Activated naive CD8-positive, alpha-beta T cell treated with anti-CD3 and anti-CD28 coated beads for 36 hours (primary cell): ENCODE measurements around the gene PMEPA1. TPM values are rescaled to one million over a fixed set of nuclear protein-coding genes. Genes with fewer than 3 reads are reported as not detected.

Experiments
- DNase-seq: peaks from one replicate; pipeline ENCODE4 v3.0.0; 2021
- H3K27ac Mint-ChIP-seq: one replicate; pipeline ENCODE4 v1.8.0; 2022; ENCODE audit warnings: mild to moderate bottlenecking, moderate library complexity, mixed read lengths
- H3K27me3 Mint-ChIP-seq: one replicate; pipeline ENCODE4 v1.8.0; 2022; ENCODE audit warnings: mild to moderate bottlenecking, mixed read lengths
- H3K36me3 Mint-ChIP-seq: one replicate; pipeline ENCODE4 v1.8.0; 2021; ENCODE audit warnings: mild to moderate bottlenecking, mixed read lengths
- H3K4me1 Mint-ChIP-seq: one replicate; pipeline ENCODE4 v1.8.0; 2021; ENCODE audit warnings: mixed read lengths
- H3K4me3 Mint-ChIP-seq: one replicate; pipeline ENCODE4 v1.8.0; 2022; ENCODE audit warnings: mild to moderate bottlenecking, moderate library complexity, mixed read lengths
- H3K9me3 Mint-ChIP-seq: one replicate; pipeline ENCODE4 v1.8.0; 2022; ENCODE audit warnings: mixed read lengths
- total RNA-seq, 2 experiments: library from RNA; stranded (reverse); gene quantifications; one replicate each; pipeline ENCODE4 v1.2.3, GENCODE V29; 2021

Gene PMEPA1
- total RNA-seq, 2 experiments from 2014 or later: 1.0 to 1.7 TPM

DNA sequence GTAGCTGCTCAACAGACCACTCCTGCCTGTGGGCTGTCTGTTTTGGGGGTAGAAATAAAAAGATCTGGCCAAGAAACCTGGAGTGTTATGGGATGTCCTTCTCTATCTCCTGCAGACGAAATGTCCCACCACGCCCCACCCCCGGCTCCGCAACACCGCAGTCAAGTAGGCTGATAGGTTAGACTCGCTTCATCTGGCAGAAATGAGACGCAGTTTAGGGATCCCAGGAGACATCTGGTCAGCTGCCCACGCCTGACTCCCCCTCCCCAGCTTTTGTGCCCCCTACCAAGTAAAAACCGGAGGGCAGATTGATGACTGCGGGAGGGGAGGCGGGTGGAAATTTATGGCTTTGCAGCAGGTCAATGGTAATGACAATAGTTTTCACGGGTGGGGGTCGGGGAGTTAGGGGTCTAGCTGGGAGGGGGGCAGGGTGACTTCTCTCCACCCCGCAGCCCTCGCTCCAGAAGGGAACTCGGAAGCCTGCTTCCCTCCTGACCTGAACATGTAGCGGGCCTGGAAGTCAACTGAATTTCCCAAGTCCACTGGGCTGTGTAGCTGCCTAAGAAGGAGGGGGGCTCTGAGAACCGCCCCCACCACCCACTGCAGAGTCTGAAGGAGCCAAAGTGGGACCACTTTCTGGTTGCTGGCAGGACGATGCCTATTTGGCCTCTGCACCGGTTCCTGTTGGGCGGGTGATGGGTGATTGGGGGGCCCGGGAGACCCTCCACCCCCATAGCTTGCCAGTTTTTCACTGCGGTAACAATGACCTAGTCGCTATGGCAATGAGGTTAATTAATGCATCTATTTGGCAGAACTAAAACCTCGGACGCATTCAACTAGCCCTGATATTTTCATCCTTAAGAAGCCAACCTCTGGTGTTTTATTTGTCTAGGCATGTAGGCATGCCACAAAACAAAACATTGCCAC, 25.7 kb downstream of the PMEPA1 start:
- Mint-ChIP-seq H3K36me3 (no peaks in the 10 kb centered on the region), H3K9me3 (no peaks in the 10 kb centered on the region), H3K27ac (no peak overlapping the region), H3K4me3 (no peak overlapping the region), H3K4me1 (peaks cover 21% of the 10 kb centered on the region), H3K27me3 (no peaks in the 10 kb centered on the region)
- no peak for DNase-seq

DNA sequence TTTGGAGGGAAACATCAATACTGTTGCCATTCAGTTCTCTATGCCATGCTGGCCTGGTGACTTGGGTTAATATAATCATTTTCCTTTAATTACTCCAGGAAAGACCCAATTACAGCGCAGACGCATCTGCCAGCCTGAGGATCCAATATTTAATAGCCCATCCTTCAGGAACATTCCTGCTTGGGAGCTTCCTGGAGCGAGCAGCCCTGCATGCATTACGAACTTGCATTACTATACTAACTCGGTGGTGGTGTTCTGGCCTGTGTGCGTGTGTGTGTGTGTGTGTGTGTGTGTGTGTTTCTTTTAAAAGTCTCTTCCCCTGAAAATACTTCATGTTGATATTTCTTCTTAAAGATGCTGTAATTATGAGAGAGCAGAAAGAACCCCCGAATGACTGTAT, 26.5 kb downstream of the PMEPA1 start:
- Mint-ChIP-seq H3K36me3 (no peaks in the 10 kb centered on the region), H3K9me3 (no peaks in the 10 kb centered on the region), H3K4me1 (peaks cover 21% of the 10 kb centered on the region), H3K27ac (no peak overlapping the region), H3K27me3 (no peaks in the 10 kb centered on the region), H3K4me3 (no peak overlapping the region)
- no peak for DNase-seq

DNA sequence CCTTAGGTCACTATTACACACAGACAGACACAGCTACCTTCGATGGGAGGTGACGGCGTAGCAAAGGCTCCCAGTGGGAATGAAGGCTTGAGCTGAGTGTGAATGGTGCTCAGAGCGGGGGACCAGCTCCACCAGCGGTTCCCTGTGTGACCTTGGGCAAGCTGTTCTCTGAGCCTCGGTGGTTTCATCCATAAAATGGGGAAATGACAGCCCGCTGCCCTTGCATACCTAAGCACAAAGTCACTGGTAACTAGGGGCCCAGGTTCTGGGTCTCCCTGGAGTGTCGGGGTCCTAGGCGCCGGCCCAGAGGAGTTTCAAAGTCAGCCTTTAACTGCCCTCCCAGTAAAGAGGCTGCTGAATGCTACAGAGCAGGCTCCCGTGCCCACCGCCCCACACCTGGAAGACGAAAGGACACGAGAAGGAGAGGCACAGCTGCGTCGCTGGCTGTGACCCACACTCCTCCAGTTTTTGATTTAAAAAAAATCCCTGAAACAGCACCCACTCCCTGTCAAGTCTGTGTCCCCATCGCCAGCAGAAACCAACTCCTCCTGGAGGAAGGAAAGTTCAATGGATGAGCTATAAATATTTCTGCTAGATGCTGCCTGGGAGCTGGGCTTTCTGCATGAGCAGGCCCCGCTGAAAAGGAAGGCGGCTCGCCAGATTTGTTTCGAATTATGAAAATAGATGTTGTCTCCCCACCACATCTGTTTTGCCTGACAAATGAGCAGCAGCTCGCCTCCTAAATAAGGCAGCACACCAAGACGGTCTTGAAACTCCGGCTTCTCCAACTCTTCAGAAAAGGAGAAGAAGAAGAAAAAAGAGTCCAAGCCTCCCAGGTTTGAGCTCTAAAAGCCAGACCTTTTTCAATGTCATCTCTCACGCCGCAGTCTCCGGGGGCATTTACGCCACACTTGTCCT, 27.4 kb downstream of the PMEPA1 start:
- Mint-ChIP-seq H3K4me3 (no peak overlapping the region), H3K27me3 (no peaks in the 10 kb centered on the region), H3K4me1 (peaks cover 21% of the 10 kb centered on the region), H3K36me3 (no peaks in the 10 kb centered on the region), H3K27ac (no peak overlapping the region), H3K9me3 (no peaks in the 10 kb centered on the region)
- DNase-seq: no peak

DNA sequence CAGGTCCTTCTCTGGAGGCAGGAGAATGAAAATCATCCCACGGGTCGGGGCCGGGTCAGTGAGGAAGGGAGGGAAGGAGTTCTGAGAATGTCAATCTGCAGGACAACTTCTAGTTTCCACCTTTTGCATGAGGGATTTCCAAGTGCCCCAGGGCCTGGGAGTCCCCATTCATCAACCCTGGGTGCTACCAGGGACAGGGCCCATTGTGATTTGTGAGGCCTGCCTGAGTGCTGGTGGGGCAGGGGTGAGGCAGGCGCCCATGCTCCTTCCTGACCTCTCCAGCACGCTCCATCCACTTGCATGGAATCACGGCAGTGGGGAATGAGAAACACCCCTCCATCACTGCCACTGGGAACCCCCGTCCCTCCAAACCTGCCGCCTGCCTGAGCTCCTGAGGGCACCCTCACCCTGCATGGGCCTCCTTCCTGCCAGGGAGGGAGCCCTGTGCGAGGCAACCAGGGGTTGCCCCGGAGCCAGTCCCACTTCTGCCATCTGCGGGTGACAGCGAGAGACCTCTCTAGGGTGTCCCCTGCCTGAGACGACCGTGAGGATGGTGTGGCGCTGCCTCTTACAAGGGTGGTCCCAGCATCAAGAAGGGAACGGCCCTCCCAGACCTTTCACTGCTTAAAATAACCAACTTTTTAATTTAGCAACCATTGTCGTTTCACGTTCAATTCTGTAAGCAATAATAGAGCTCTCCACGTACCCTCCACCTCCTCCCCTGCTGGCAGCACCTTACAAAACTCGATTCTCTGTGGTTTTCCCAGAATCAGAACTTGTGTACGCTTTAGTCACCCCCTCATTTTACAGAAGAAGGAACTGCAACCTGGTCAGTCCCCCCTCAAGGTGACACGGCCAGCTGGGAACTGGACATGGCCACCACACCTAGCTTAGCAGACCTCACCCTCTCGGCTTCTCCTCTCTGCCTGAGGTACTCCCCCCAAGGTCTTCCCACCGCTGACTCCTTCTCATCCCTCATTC, 28.6 kb downstream of the PMEPA1 start:
- Mint-ChIP-seq H3K9me3 (no peaks in the 10 kb centered on the region), H3K27me3 (no peaks in the 10 kb centered on the region), H3K4me3 (no peak overlapping the region), H3K27ac (peak overlapping the region; percentile 66), H3K4me1 (peaks cover 23% of the 10 kb centered on the region), H3K36me3 (no peaks in the 10 kb centered on the region)
- DNase-seq: peak; percentile 32

DNA sequence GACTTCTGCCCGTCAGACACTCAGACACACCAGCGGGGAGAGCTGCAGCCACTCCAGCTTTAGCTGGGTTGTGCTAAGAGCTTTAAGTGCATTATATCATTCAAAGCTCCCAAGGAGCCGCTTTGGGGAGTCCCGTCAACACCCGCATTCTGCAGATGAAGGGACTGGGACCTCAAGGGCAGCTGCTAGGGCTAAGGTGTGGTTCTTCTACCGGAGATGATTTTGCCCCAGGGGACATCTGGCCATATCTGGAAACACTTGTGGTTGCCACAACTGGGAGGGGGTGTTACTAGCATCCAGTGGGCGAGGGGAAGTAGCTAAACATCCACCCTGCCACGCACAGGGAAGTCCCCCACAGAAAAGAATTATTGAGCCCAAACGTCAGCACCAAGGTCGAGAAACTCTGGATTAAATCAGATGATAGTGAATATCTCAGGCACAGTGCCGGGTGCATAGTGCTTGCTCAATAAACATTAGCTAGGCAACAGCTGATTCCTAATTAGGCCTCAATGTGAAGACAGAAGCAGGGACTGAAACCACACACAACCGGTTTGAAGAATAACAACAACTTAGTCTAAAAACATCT, 29.6 kb downstream of the PMEPA1 start:
- peaks cover 2% of the 10 kb centered on the region for H3K36me3 Mint-ChIP-seq
- peak overlapping the region; percentile 66 for H3K27ac Mint-ChIP-seq
- no peak for DNase-seq

DNA sequence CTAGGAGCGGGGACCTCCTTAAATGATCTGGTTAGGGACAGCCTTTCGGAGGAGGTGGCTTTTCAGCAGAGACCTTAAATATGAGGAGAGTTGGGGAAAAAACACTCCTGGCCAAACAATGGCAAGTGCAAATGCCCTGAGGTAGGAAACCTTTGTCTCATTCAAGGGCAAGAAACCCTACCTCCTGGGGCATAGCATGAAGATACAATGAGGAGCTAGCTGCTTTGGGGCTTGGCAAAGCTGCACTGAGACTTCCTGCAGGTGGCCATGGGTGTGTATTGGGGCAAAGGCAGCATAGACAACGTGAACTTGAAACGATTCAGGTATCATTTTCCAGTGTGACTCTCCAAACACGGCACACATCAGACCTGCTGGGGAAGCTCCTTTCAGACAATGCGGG, 30.7 kb downstream of the PMEPA1 start:
- no peak for DNase-seq
- peaks cover 24% of the 10 kb centered on the region for H3K4me1 Mint-ChIP-seq
- no peak overlapping the region for H3K4me3 Mint-ChIP-seq
- H3K27me3 Mint-ChIP-seq: no peaks in the 10 kb centered on the region
- no peaks in the 10 kb centered on the region for H3K9me3 Mint-ChIP-seq
- peaks cover 2% of the 10 kb centered on the region for H3K36me3 Mint-ChIP-seq
- H3K27ac Mint-ChIP-seq: no peak overlapping the region

More for the DNA sequence above, 29.6 kb downstream of the PMEPA1 start:
- Mint-ChIP-seq H3K27me3 (no peaks in the 10 kb centered on the region), H3K4me1 (peaks cover 24% of the 10 kb centered on the region), H3K4me3 (no peak overlapping the region), H3K9me3 (no peaks in the 10 kb centered on the region)

DNA sequence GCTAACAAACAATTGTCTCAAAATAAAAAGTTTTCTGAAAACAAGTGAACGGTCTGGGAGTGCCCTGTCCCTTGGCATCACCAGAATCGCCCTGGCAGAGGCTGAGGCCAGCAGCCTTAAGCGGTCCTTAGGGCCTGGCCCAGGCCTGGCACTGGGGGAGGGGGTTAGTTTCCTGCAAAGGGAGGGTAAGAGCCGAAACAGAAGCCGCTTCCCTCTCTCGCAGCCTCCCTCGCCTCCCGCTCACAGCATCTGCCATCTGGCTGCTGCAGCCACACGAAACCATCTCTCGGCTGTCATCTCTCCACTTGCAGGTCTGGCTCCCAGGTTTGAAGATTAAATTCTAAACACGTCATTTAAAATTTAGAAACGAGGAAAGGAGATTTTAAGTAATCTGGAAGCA, 31.5 kb downstream of the PMEPA1 start:
- Mint-ChIP-seq H3K27ac (no peak overlapping the region), H3K36me3 (peaks cover 2% of the 10 kb centered on the region), H3K4me3 (no peak overlapping the region)

DNA sequence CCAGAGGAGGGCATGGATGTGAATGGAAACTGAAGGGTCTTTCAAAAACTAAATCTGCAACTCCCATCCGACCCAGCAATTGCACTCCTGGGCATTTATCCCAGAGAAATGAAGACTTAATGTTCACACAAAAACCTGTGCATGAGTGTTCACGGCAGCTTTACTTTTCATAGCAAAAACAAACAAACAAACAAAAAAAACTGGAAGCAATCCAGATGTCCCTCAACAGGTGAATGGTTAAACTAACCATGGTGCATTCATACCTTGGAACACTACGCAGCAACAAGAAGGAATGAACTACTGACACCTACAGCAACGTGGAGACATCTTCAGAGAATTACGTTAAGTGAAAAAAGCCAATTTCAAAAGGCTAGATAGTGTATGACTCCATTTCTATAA, 32.2 kb downstream of the PMEPA1 start:
- Mint-ChIP-seq H3K4me3 (no peak overlapping the region), H3K27me3 (no peaks in the 10 kb centered on the region), H3K9me3 (no peaks in the 10 kb centered on the region), H3K27ac (no peak overlapping the region), H3K36me3 (peaks cover 2% of the 10 kb centered on the region), H3K4me1 (peaks cover 24% of the 10 kb centered on the region)
- no peak for DNase-seq

More for the DNA sequence above, 31.5 kb downstream of the PMEPA1 start:
- Mint-ChIP-seq H3K9me3 (no peaks in the 10 kb centered on the region), H3K27me3 (no peaks in the 10 kb centered on the region), H3K4me1 (peaks cover 24% of the 10 kb centered on the region)
- DNase-seq: no peak

DNA sequence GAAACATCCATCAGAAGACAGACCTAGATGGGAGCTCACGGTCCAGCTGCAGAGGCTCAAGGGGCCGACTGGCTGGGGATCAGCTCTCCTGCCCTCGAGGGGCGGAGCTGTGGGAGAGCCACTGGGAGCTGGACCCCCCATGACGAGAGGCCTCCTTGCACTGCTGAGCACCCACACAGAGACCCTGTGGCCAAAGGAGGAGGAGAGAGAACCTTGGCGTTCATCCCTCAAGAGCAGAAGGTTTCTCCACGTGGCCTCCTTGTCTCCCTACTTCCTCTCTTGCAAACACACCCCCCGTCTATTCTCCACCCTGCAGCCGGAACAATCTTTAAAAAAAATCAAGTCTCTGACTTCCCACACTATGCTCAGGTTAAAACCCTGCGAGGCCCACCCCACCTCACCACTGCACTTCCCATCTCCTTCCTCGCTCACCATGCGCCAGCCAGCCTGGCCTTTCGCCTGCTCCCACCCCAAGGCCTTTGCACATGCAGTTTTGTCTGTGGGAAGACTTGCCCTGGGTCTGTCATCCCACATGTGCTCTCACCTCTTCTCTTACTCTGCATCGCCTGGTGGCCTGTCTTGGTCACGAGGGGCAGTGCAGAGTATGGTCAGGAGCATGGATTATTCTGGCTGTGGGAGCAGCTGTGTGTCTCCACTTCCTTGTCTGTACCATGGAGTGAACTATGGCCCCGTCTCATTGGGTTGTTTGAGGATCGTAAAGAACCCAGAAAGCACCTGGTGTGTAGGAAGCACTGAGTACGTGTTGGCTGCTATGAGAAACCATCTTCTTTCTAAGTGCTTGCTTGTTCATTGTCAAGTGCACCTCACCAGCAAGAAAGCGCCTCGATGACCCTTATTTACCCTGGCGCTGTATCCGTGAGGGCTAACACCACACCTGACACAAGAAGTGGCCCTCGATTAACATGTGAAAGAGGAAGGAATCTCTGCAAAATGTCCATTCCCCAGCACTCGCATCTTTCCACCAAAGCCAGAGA, 32.9 kb downstream of the PMEPA1 start:
- H3K4me1 Mint-ChIP-seq: peaks cover 25% of the 10 kb centered on the region
- no peaks in the 10 kb centered on the region for H3K9me3 Mint-ChIP-seq
- H3K36me3 Mint-ChIP-seq: peaks cover 2% of the 10 kb centered on the region
- H3K27ac Mint-ChIP-seq: no peak overlapping the region
- H3K27me3 Mint-ChIP-seq: no peaks in the 10 kb centered on the region
- no peak overlapping the region for H3K4me3 Mint-ChIP-seq
- no peak for DNase-seq

DNA sequence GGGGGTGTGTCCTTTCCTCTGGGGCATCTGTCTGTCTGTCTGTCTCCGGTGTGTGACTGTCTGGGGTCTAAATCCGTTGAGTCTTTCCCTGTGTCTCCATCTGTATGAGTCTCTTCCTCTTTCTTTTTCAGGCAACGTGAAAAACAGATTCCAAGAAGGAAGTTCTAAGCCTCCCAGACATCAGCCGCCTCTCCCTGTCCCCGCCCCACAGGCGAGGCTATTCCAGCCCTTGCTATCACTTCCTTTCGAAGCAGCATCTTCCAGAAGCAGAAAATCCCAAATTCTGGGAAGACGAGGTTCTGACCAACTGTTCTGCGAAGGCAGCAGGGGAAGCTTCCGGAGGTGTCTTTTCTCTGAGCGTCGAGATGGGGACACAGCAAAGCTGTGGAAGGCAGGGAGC, 34.0 kb downstream of the PMEPA1 start:
- Mint-ChIP-seq H3K4me3 (no peak overlapping the region), H3K4me1 (peaks cover 14% of the 10 kb centered on the region), H3K36me3 (peaks cover 2% of the 10 kb centered on the region), H3K27me3 (no peaks in the 10 kb centered on the region), H3K27ac (no peak overlapping the region), H3K9me3 (no peaks in the 10 kb centered on the region)
- DNase-seq: no peak

DNA sequence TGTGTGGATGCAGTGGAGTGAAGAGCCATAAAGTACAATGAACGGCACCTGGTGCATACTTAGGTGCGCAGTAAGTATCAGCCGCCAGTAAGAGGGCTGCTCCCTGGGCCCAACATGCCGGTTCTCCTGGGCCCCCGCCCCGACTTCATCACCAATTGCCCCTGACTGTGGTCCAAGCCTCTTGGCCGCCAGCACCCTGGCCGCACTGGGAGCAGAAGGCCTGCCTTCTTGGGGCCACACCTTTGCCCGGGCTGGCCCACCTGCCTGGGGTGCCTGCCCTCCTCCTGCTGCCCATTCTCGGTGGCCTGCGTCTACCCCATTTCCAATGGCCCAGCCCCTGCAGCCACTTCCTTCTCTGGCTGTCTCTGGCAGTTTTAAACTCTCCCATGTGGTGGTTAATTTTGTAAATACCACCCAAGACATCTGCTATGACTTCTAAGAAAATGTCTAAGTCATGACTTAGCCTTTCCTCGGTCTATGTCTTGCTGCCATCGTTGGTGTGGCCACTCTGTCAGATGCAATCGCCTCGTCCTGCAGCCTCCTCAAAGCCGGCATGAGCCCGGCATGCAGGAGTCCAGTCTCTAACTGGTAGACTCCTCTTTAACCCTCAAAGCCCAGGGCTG, 36.8 kb downstream of the PMEPA1 start:
- Mint-ChIP-seq H3K9me3 (no peaks in the 10 kb centered on the region), H3K4me3 (no peak overlapping the region)

DNA sequence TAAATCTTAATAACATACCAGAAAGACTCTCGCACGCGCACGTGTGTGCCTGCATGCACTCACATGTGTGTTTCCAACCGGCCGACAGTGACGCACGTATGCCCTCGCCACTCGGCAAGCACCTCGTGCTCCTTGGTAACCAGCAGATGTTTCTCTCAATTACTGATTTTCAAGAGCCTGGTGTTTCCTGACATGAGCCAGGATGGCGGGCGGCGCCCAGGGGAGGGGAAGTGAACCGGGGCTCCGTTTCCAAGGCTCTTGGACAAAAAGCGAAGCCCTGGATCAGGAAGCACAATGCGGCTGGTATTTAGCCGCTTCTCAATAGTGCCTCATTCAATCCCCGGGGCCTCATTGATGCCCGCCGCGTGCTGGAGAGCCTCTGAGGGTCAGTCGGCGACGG, 37.7 kb downstream of the PMEPA1 start:
- Mint-ChIP-seq H3K9me3 (no peaks in the 10 kb centered on the region), H3K27ac (no peak overlapping the region), H3K36me3 (peaks cover 2% of the 10 kb centered on the region), H3K27me3 (no peaks in the 10 kb centered on the region), H3K4me1 (peaks cover 15% of the 10 kb centered on the region), H3K4me3 (no peak overlapping the region)
- DNase-seq: no peak

More for the DNA sequence above, 36.8 kb downstream of the PMEPA1 start:
- Mint-ChIP-seq H3K36me3 (peaks cover 2% of the 10 kb centered on the region), H3K27me3 (no peaks in the 10 kb centered on the region), H3K4me1 (peaks cover 12% of the 10 kb centered on the region), H3K27ac (no peak overlapping the region)
- DNase-seq: no peak

DNA sequence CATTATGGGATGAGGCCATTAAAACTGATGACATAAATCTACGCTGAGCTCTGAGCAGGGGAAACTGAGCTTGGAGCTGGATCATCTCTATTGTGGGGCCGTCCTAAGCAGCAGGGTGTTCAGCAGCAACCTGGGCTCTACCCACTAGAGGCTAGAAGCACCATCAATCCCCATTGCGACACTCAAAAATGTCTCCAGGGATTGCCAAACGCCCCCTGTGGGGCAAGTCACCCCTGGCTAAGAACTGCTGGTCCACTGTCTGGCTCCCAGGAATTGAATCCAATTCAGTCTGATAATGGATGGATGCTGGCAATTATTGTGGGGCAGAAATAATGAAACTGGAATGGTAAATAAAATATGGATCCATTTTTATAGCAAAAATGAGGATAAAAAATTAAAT, 38.2 kb downstream of the PMEPA1 start:
- no peak overlapping the region for H3K4me3 Mint-ChIP-seq
- H3K36me3 Mint-ChIP-seq: peaks cover 2% of the 10 kb centered on the region
- H3K27ac Mint-ChIP-seq: no peak overlapping the region
- no peaks in the 10 kb centered on the region for H3K27me3 Mint-ChIP-seq
- no peak for DNase-seq
- H3K9me3 Mint-ChIP-seq: no peaks in the 10 kb centered on the region
- H3K4me1 Mint-ChIP-seq: peaks cover 15% of the 10 kb centered on the region
